Mammary epithelial cell (primary cell): Measurements from ENCODE around the gene UQCRC1.

Source experiments
- CTCF ChIP-seq, 2 donors: IDR thresholded peaks in 1 of 2; conservative IDR thresholded peaks in 1 of 2; 2 replicates each; pipeline ENCODE4 v1.5.1; 2011 to 2012; ENCODE audit warnings: inconsistent platforms in 2 of 2, low read length in 2 of 2, mild to moderate bottlenecking in 2 of 2, control low read depth in 1 of 2, low read depth in 1 of 2; ENCODE audit not compliant: insufficient read depth in 1 of 2; ENCODE audit errors: extremely low read depth in 1 of 2
- EZH2 ChIP-seq: IDR thresholded peaks from 2 replicates; pipeline ENCODE4 v1.6.1; 2012; ENCODE audit warnings: low read length, inconsistent platforms, borderline replicate concordance

GRCh38 chr3:48591886-48592518, 17.4 kb downstream of the UQCRC1 start:
- no peak for TF ChIP-seq CTCF (conservative IDR thresholded peaks at IDR 0.05 in 1 of 2, IDR thresholded peaks at IDR 0.05 in 1 of 2; ENCODE audit: extremely low read depth in 1 of 2, insufficient read depth in 1 of 2, low read depth in 1 of 2, low read length in 2 of 2)
- no peak for TF ChIP-seq EZH2
